GM12878 (cell line): ENCODE results near the gene COL6A3.

Experiments
- ATF3 ChIP-seq: IDR thresholded peaks from 2 replicates; pipeline ENCODE4 v1.6.1; 2011; ENCODE audit warnings: low read depth, mild to moderate bottlenecking, low read length, moderate library complexity, borderline replicate concordance; ENCODE audit errors: extremely low read depth
- BCL11A ChIP-seq: IDR thresholded peaks from 2 replicates; pipeline ENCODE4 v1.6.1; 2011; ENCODE audit warnings: low read depth, low read length
- CTCF ChIP-seq, 3 experiments: IDR thresholded peaks in 2 of 3; conservative IDR thresholded peaks in 1 of 3; 2 replicates each; pipeline ENCODE4 v1.5.1; 2011; ENCODE audit warnings: low read depth in 3 of 3, low read length in 3 of 3, mild to moderate bottlenecking in 3 of 3, control low read depth in 2 of 3, moderate library complexity in 2 of 3, inconsistent platforms in 1 of 3, mixed read lengths in 1 of 3; ENCODE audit not compliant: control insufficient read depth in 2 of 3, insufficient read depth in 1 of 3; ENCODE audit errors: extremely low read depth in 1 of 3
- GABPA ChIP-seq: IDR thresholded peaks from 2 replicates; pipeline ENCODE4 v1.6.1; 2014; ENCODE audit warnings: antibody characterized with exemption, low read depth, mild to moderate bottlenecking, inconsistent platforms
- HCFC1 ChIP-seq: fragments of 150-350 bp; IDR thresholded peaks from 2 replicates; pipeline ENCODE4 v1.6.1; 2014; ENCODE audit warnings: low read length
- POLR2A ChIP-seq: IDR thresholded peaks from 2 replicates; pipeline ENCODE4 v1.6.1; 2011; ENCODE audit warnings: low read depth, mild to moderate bottlenecking, low read length
- POLR2AphosphoS2 ChIP-seq: IDR thresholded peaks from 2 replicates; pipeline ENCODE4 v1.6.1; 2011; ENCODE audit warnings: low read depth, mild to moderate bottlenecking, low read length, improper control_type of control experiment, moderate library complexity
- RCOR1 ChIP-seq: conservative IDR thresholded peaks from 2 replicates; pipeline ENCODE4 v1.6.1; 2012; ENCODE audit warnings: low read depth, low read length, improper control_type of control experiment
- RFX5 ChIP-seq: IDR thresholded peaks from 2 replicates; pipeline ENCODE4 v1.6.1; 2011; ENCODE audit warnings: low read depth, low read length, improper control_type of control experiment
- SPI1 ChIP-seq: IDR thresholded peaks from 2 replicates; pipeline ENCODE4 v1.6.1; 2011; ENCODE audit warnings: low read depth, mild to moderate bottlenecking, low read length, moderate library complexity, borderline replicate concordance; ENCODE audit not compliant: insufficient read depth
- YY1 ChIP-seq: IDR thresholded peaks from 2 replicates; pipeline ENCODE4 v1.6.1; 2011; ENCODE audit warnings: low read depth, mild to moderate bottlenecking, low read length

GRCh38 chr2:237314198-237314597 is 99.8 kb downstream of the COL6A3 start:
- no peak for TF ChIP-seq YY1
- TF ChIP-seq SPI1 = no peak
- no peak for TF ChIP-seq CTCF (IDR thresholded peaks at IDR 0.05 in 2 of 3, conservative IDR thresholded peaks at IDR 0.05 in 1 of 3; ENCODE audit: control insufficient read depth in 2 of 3, extremely low read depth in 1 of 3, insufficient read depth in 1 of 3, low read depth in 3 of 3, low read length in 3 of 3)
- no peak for TF ChIP-seq GABPA
- no peak for TF ChIP-seq BCL11A
- no peak for TF ChIP-seq ATF3
- no peak for TF ChIP-seq RFX5
- no peak for TF ChIP-seq POLR2AphosphoS2
- TF ChIP-seq HCFC1 = no peak
- no peak for TF ChIP-seq RCOR1
- no peak for TF ChIP-seq POLR2A
